HepG2 (cell line): ENCODE data around the gene TSHZ1. TPM values are rescaled to one million over a fixed set of nuclear protein-coding genes. Genes with fewer than 3 reads are reported as not detected.

ENCODE experiments used
- ATAC-seq: fragments of 200-7000 bp; cut with Tn5 transposase; 3 replicates; pipeline ENCODE4 v1.9.1; 2020; ENCODE audit warnings: mild to moderate bottlenecking, moderate library complexity
- BruUV-seq: library from RNA; stranded (reverse); fragments of 400-500 nt; replicated peaks from 2 replicates; lab custom pipeline; 2021; lab: Mats Ljungman, UMichigan
- CTCF ChIA-PET: fragments of 300-600 bp; formaldehyde crosslinking; extraction: SDS; loops from one replicate; lab custom pipeline; 2021; ENCODE audit warnings: low total read pairs, inconsistent platforms, low intra/inter-chr PET ratio; lab: Yijun Ruan, JAX
- POLR2A ChIA-PET: fragments of 350-600 bp; sonication (Branson Sonifier 250); formaldehyde crosslinking; loops from one replicate; lab custom pipeline; 2020; ENCODE audit warnings: antibody characterized with exemption, inconsistent platforms; lab: Yijun Ruan, JAX
- DNase-seq: peaks from one replicate; pipeline ENCODE4 v3.0.0-alpha.2; 2015; ENCODE audit warnings: low spot score
- FAIRE-seq: peaks from 3 replicates; lab custom pipeline; 2011; peaks lifted over from hg19 to GRCh38; lab: Jason Lieb, UNC
- H2AFZ ChIP-seq: one replicate; pipeline ENCODE4 v1.6.1; 2011; ENCODE audit warnings: low read length, inconsistent platforms
- H3K27ac ChIP-seq: fragments of 300-600 bp; 3 replicates; pipeline ENCODE4 v1.8.0; 2011; ENCODE audit warnings: mixed run types, mild to moderate bottlenecking, mixed read lengths, low read length, inconsistent platforms; ENCODE audit not compliant: insufficient read depth; ENCODE audit errors: extremely low read length
- H3K27me3 ChIP-seq, 2 experiments: fragments of 200-600 bp in 1 of 2; 2 replicates in 1 of 2; 3 replicates in 1 of 2; pipeline versions ENCODE4 v1.6.0 to v1.8.0; 2011; ENCODE audit warnings: low read length in 2 of 2, mild to moderate bottlenecking in 2 of 2, moderate library complexity in 2 of 2, inconsistent platforms in 1 of 2; ENCODE audit not compliant: insufficient read depth in 2 of 2, control insufficient read depth in 1 of 2
- H3K36me3 ChIP-seq, 2 experiments: fragments of 200-600 bp in 1 of 2; replicated peaks in 1 of 2; 2 replicates in 1 of 2; 3 replicates in 1 of 2; pipeline versions ENCODE4 v1.5.1 to v1.8.0; 2011; ENCODE audit warnings: low read length in 2 of 2, inconsistent platforms in 1 of 2; ENCODE audit not compliant: insufficient read depth in 2 of 2, control insufficient read depth in 1 of 2
- H3K4me1 ChIP-seq: 2 replicates; pipeline ENCODE4 v1.5.1; 2012; ENCODE audit warnings: low read length, inconsistent platforms; ENCODE audit not compliant: insufficient read depth
- H3K4me2 ChIP-seq: 2 replicates; pipeline ENCODE4 v1.6.0; 2011; ENCODE audit warnings: low read depth, low read length, inconsistent platforms
- H3K4me3 ChIP-seq, 3 experiments: fragments of 200-600 bp in 1 of 3; sonication (generic), shearing (Covaris generic) in 1 of 3; replicated peaks in 1 of 3; 2 replicates each; pipeline ENCODE4 v1.5.1; 2011 to 2016; ENCODE audit warnings: low read length in 3 of 3, inconsistent platforms in 2 of 3, low read depth in 2 of 3, mild to moderate bottlenecking in 2 of 3, control low read depth in 1 of 3, mixed read lengths in 1 of 3; ENCODE audit not compliant: insufficient read depth in 1 of 3
- H3K79me2 ChIP-seq: one replicate; pipeline ENCODE4 v1.6.1; 2011; ENCODE audit warnings: low read length, inconsistent platforms; ENCODE audit not compliant: insufficient read depth
- H3K9ac ChIP-seq: 2 replicates; pipeline ENCODE4 v1.6.0; 2011; ENCODE audit warnings: mild to moderate bottlenecking, low read depth, low read length, inconsistent platforms; ENCODE audit not compliant: insufficient read depth
- H3K9me3 ChIP-seq: 2 replicates; pipeline ENCODE4 v1.5.1; 2012; ENCODE audit warnings: mild to moderate bottlenecking, low read length
- H4K20me1 ChIP-seq: 2 replicates; pipeline ENCODE4 v1.6.0; 2011; ENCODE audit warnings: inconsistent platforms, mild to moderate bottlenecking, low read length, moderate library complexity; ENCODE audit not compliant: insufficient read depth
- CREB3 ChIP-seq: sonication (generic); formaldehyde crosslinking; IDR thresholded peaks from 2 replicates; pipeline ENCODE4 v1.5.0; 2020; ENCODE audit warnings: missing genetic modification reagents
- ELK4 ChIP-seq: sonication (generic); formaldehyde crosslinking; IDR thresholded peaks from 2 replicates; pipeline ENCODE4 v1.9.0; 2021; ENCODE audit warnings: missing genetic modification reagents, borderline replicate concordance
- ETV6 ChIP-seq: sonication (generic); formaldehyde crosslinking; conservative IDR thresholded peaks from 2 replicates; pipeline ENCODE4 v1.4.0; 2020; ENCODE audit warnings: missing genetic modification reagents
- HES4 ChIP-seq: sonication (generic); formaldehyde crosslinking; IDR thresholded peaks from 2 replicates; pipeline ENCODE4 v1.9.0; 2021; ENCODE audit warnings: mild to moderate bottlenecking, missing genetic modification reagents, borderline replicate concordance
- MBD4 ChIP-seq: IDR thresholded peaks from 2 replicates; pipeline ENCODE4 v1.6.1; 2012; ENCODE audit warnings: low read length, inconsistent platforms, borderline replicate concordance
- MIER2 ChIP-seq: IDR thresholded peaks from 2 replicates; pipeline ENCODE4 v1.6.1; 2016; ENCODE audit warnings: missing biosample characterization, missing genetic modification reagents
- RNF219 ChIP-seq: sonication (generic); formaldehyde crosslinking; IDR thresholded peaks from 2 replicates; pipeline ENCODE4 v1.5.0; 2020; ENCODE audit warnings: mild to moderate bottlenecking, missing genetic modification reagents
- ZBTB2 ChIP-seq: sonication (generic); formaldehyde crosslinking; IDR thresholded peaks from 2 replicates; pipeline ENCODE4 v1.8.0; 2022; ENCODE audit warnings: low read depth, missing genetic modification reagents
- ZBTB37 ChIP-seq: sonication (generic); formaldehyde crosslinking; IDR thresholded peaks from 2 replicates; pipeline ENCODE4 v1.4.0; 2020; ENCODE audit warnings: mild to moderate bottlenecking, missing genetic modification reagents
- ZNF12 ChIP-seq: sonication (generic); formaldehyde crosslinking; IDR thresholded peaks from 2 replicates; pipeline ENCODE4 v1.5.0; 2020; ENCODE audit warnings: missing genetic modification reagents
- ZNF136 ChIP-seq: sonication (generic); formaldehyde crosslinking; IDR thresholded peaks from 2 replicates; pipeline ENCODE4 v1.8.1; 2022; ENCODE audit warnings: low read depth, mild to moderate bottlenecking, moderate library complexity, missing genetic modification reagents
- ZSCAN22 ChIP-seq: sonication (generic); formaldehyde crosslinking; IDR thresholded peaks from 2 replicates; pipeline ENCODE4 v1.4.0; 2020; ENCODE audit warnings: mild to moderate bottlenecking, missing genetic modification reagents
- WGBS: methylation state at CpG from one replicate; pipeline ENCODE4 v1.1.6; 2017; ENCODE audit warnings: low lambda C conversion rate; 5-methylcytosine and 5-hydroxymethylcytosine counted together
- in situ Hi-C: cut with HindIII; loops from 2 replicates; pipeline ENCODE4 v1.10.0; 2017; ENCODE audit warnings: low pct_unique_long_range_greater_than_20kb; ENCODE audit not compliant: extremely low pct_ligation_motif_present
- intact Hi-C: fragments of 100-400 bp; cut with micrococcal nuclease; formaldehyde crosslinking; loops from one replicate; pipeline ENCODE4 v1.10.0; 2022; ENCODE audit not compliant: unreplicated experiment
- polyA plus RNA-seq, 8 experiments: library from polyadenylated mRNA; depleted of rRNA in 3 of 8; stranded (reverse) in 7 of 8; unstranded in 1 of 8; fragments of >200 nt; fragmentation: Illumina TruSeq in 4 of 8; extraction: Trizol in 4 of 8; gene quantifications; 2 replicates each; pipeline versions ENCODE4 v1.2.1 to v1.2.3, GENCODE V29; 2011 to 2016; ENCODE audit warnings: low read depth in 4 of 8, missing spikeins in 1 of 8, mixed read lengths in 1 of 8; ENCODE audit not compliant: insufficient read depth in 1 of 8
- total RNA-seq, 5 experiments: library from RNA; depleted of rRNA; stranded (reverse); fragments of >200 nt; fragmentation: Illumina TruSeq; extraction: Trizol; gene quantifications; 2 replicates each; pipeline ENCODE4 v1.2.3, GENCODE V29; 2016; ENCODE audit warnings: low read depth in 1 of 5

TSHZ1 gene
- total and polyA plus RNA-seq, 2 of the 13 experiments (the other 11 are each of a cell fraction or from before 2014, with no cell fraction given): 2.5 to 2.7 TPM

- Histone ChIP-seq H3K9me3 (no peaks in the 10 kb centered on the region), H4K20me1 (no peaks in the 10 kb centered on the region), H3K27ac (no peak overlapping the region), H3K4me2 (no peak overlapping the region), H3K79me2 (peaks cover 5% of the 10 kb centered on the region), H3K4me3 (no peak overlapping the region), H3K9ac (no peak overlapping the region), H3K4me1 (peaks cover 28% of the 10 kb centered on the region), H3K36me3 (no peaks in the 10 kb centered on the region), H2AFZ (no peak overlapping the region), H3K27me3 (no peaks in the 10 kb centered on the region)
- DNase-seq (no peak), FAIRE-seq (no peak), ATAC-seq (no peak)
- TF ChIP-seq MBD4 (no peak), ZNF12 (CRISPR knock-in tag) (no peak), RNF219 (CRISPR knock-in tag) (no peak), ZBTB37 (no peak), MIER2 (CRISPR knock-in tag) (no peak)
- 96% methylated on average over 5 of the region's 5 CpGs for WGBS
- ChIA-PET POLR2A (no interaction called here), CTCF (no interaction called here)
- in situ Hi-C loops (no loop called here), intact Hi-C loops (no loop called here)
- no TSS peak for BruUV-seq
Measured at GRCh38 chr18:75251466-75251865, 40.9 kb downstream of the TSHZ1 start.

- BruUV-seq: no TSS peak
- 95% methylated on average over 2 of the region's 2 CpGs for WGBS
- H3K27me3 ChIP-seq: no peaks in the 10 kb centered on the region
- peaks cover 5% of the 10 kb centered on the region for H3K79me2 ChIP-seq
- no peaks in the 10 kb centered on the region for H3K9me3 ChIP-seq
- DNase-seq (no peak), FAIRE-seq (no peak), ATAC-seq (no peak)
- no peaks in the 10 kb centered on the region for H4K20me1 ChIP-seq
- no peak overlapping the region for H3K9ac ChIP-seq
- H3K4me1 ChIP-seq: peaks cover 22% of the 10 kb centered on the region
- H3K4me2 ChIP-seq: no peak overlapping the region
- H3K4me3 ChIP-seq: no peak overlapping the region
- ChIA-PET CTCF (no interaction called here), POLR2A (no interaction called here)
- no peaks in the 10 kb centered on the region for H3K36me3 ChIP-seq
- intact Hi-C loops (no loop called here), in situ Hi-C loops (no loop called here)
- no peak overlapping the region for H2AFZ ChIP-seq
- H3K27ac ChIP-seq: no peak overlapping the region
- TF ChIP-seq ZNF136 (no peak), ZSCAN22 (CRISPR knock-in tag) (no peak), ZBTB2 (CRISPR knock-in tag) (no peak), HES4 (no peak), ELK4 (CRISPR knock-in tag) (no peak), ETV6 (CRISPR knock-in tag) (no peak), CREB3 (CRISPR knock-in tag) (no peak)
Measured at GRCh38 chr18:75252136-75252535, 41.5 kb downstream of the TSHZ1 start.
